GM12878 (cell line): ENCODE data around the gene SPATA32. TPM values are rescaled to one million over a fixed set of nuclear protein-coding genes. Genes with fewer than 3 reads are reported as not detected.

Experiments used
- BMI1 ChIP-seq: fragments of 450-650 bp; IDR thresholded peaks from 2 replicates; pipeline ENCODE4 v1.6.1; 2016; ENCODE audit warnings: mild to moderate bottlenecking, moderate library complexity, borderline replicate concordance
- CREB1 ChIP-seq: IDR thresholded peaks from 2 replicates; pipeline ENCODE4 v1.6.1; 2012; ENCODE audit warnings: low read depth, mild to moderate bottlenecking, inconsistent platforms
- MTA2 ChIP-seq: fragments of 450-650 bp; IDR thresholded peaks from 2 replicates; pipeline ENCODE4 v1.6.1; 2016; ENCODE audit warnings: low read depth, mild to moderate bottlenecking, moderate library complexity
- MYC ChIP-seq: IDR thresholded peaks from 2 replicates; pipeline ENCODE4 v1.6.1; 2011; ENCODE audit warnings: mild to moderate bottlenecking, low read length, moderate library complexity, inconsistent platforms; ENCODE audit not compliant: insufficient read depth, insufficient replicate concordance, insufficient read length, severe bottlenecking
- PKNOX1 ChIP-seq: fragments of 450-650 bp; IDR thresholded peaks from 2 replicates; pipeline ENCODE4 v1.6.1; 2016; ENCODE audit warnings: mild to moderate bottlenecking
- PML ChIP-seq: IDR thresholded peaks from 2 replicates; pipeline ENCODE4 v1.6.1; 2012; ENCODE audit warnings: low read length, inconsistent platforms
- POLR2A ChIP-seq: IDR thresholded peaks from 2 replicates; pipeline ENCODE4 v1.6.1; 2011; ENCODE audit warnings: low read depth, mild to moderate bottlenecking, low read length
- RAD21 ChIP-seq: IDR thresholded peaks from 2 replicates; pipeline ENCODE4 v1.6.1; 2011; ENCODE audit warnings: mild to moderate bottlenecking, low read depth, low read length, moderate library complexity; ENCODE audit not compliant: insufficient read depth
- SMAD5 ChIP-seq: IDR thresholded peaks from 2 replicates; pipeline ENCODE4 v1.6.1; 2016; ENCODE audit warnings: antibody characterized with exemption, low read depth
- SP1 ChIP-seq: IDR thresholded peaks from one replicate; pipeline ENCODE4 v1.6.1; 2011; ENCODE audit warnings: low read depth, low read length
- TBL1XR1 ChIP-seq: IDR thresholded peaks from 2 replicates; pipeline ENCODE4 v1.6.1; 2012; ENCODE audit warnings: low read depth, low read length, improper control_type of control experiment
- ZBTB11 ChIP-seq: fragments of 450-650 bp; formaldehyde crosslinking; IDR thresholded peaks from 2 replicates; pipeline ENCODE4 v1.5.0; 2022; ENCODE audit warnings: mild to moderate bottlenecking, missing genetic modification characterization
- ZBTB4 ChIP-seq: fragments of 450-650 bp; formaldehyde crosslinking; IDR thresholded peaks from 2 replicates; pipeline ENCODE4 v1.4.0; 2022; ENCODE audit warnings: mild to moderate bottlenecking, moderate library complexity
- ZBTB40 ChIP-seq: fragments of 450-650 bp; IDR thresholded peaks from 2 replicates; pipeline ENCODE4 v1.6.1; 2016; ENCODE audit warnings: mild to moderate bottlenecking, moderate library complexity, borderline replicate concordance
- ZNF24 ChIP-seq: fragments of 450-650 bp; IDR thresholded peaks from 2 replicates; pipeline ENCODE4 v1.6.1; 2017; ENCODE audit warnings: antibody characterized with exemption, mild to moderate bottlenecking
- ZNF384 ChIP-seq: IDR thresholded peaks from 2 replicates; pipeline ENCODE4 v1.6.1; 2012; ENCODE audit warnings: low read depth, mild to moderate bottlenecking, low read length, improper control_type of control experiment, borderline replicate concordance
- polyA plus RNA-seq, 11 experiments: library from polyadenylated mRNA; depleted of rRNA in 4 of 11; unstranded in 6 of 11; stranded (reverse) in 5 of 11; fragments of >200 nt; fragmentation: Nextera tagmentation in 4 of 11; fragmentation: Illumina TruSeq in 1 of 11; extraction: Ambion mirVana in 4 of 11; extraction: Trizol in 1 of 11; gene quantifications; 1 replicate in 1 of 11; 2 replicates in 10 of 11; pipeline versions ENCODE4 v1.2.1 to v1.2.3, GENCODE V29; 2011 to 2016; ENCODE audit warnings: inconsistent platforms in 2 of 11, missing spikeins in 2 of 11, low read depth in 1 of 11
- total RNA-seq, 4 experiments: library from RNA; depleted of rRNA in 3 of 4; stranded (reverse); fragments of >200 nt in 3 of 4; fragmentation: Illumina TruSeq in 1 of 4; extraction: Trizol in 1 of 4; gene quantifications; 2 replicates each; pipeline versions ENCODE4 v1.2.1 to v1.2.3, GENCODE V29; 2013 to 2021

Gene SPATA32
- total and polyA plus RNA-seq, 10 of the 15 experiments (the other 5 are each of a cell fraction or from before 2014, with no cell fraction given): 0.03 to 0.35 (median 0.11) TPM; not detected in 3

GRCh38 chr17:45307290-45308015 is 45.6 kb upstream of the SPATA32 start (continued):
- TF ChIP-seq PKNOX1 (peak; percentile 87), MYC (no peak), PML (peak; percentile 88), ZBTB11 (CRISPR knock-in tag) (no peak), TBL1XR1 (no peak), ZNF24 (no peak), CREB1 (peak; percentile 66; the same call in 1 of the 2 replicates), ZBTB4 (CRISPR knock-in tag) (no peak), ZNF384 (peak; percentile 7; the same call in 1 of the 2 replicates), SP1 (no peak), SMAD5 (no peak), POLR2A (no peak), RAD21 (no peak), BMI1 (peak; percentile 83), ZBTB40 (no peak), MTA2 (peak; percentile 95)
